HL-60 (cell line): Measurements from ENCODE around the gene DLL3.

Experiments
- DNase-seq, 2 experiments: peaks; one replicate each; pipeline ENCODE4 v3.0.0-alpha.2; 2010 to 2020; ENCODE audit warnings: low read depth in 1 of 2, low spot score in 1 of 2
- H3K27ac ChIP-seq: fragments of 250-450 bp; sonication (Bioruptor Pico); replicated peaks from 2 replicates; pipeline ENCODE4 v1.5.1; 2020; ENCODE audit warnings: mild to moderate bottlenecking, moderate library complexity
- H3K27me3 ChIP-seq: fragments of 250-450 bp; sonication (Bioruptor Pico); 2 replicates; pipeline ENCODE4 v1.5.1; 2021; ENCODE audit warnings: mild to moderate bottlenecking, moderate library complexity; ENCODE audit not compliant: insufficient read depth, poor library complexity, severe bottlenecking
- H3K4me3 ChIP-seq: replicated peaks from 2 replicates; pipeline ENCODE4 v1.5.1; 2011; ENCODE audit warnings: mild to moderate bottlenecking, control low read depth, low read length; ENCODE audit not compliant: insufficient read depth
- GABPA ChIP-seq: IDR thresholded peaks from 2 replicates; pipeline ENCODE4 v1.6.1; 2012; ENCODE audit warnings: low read depth
- POLR2AphosphoS5 ChIP-seq: IDR thresholded peaks from 2 replicates; pipeline ENCODE4 v1.6.1; 2012; ENCODE audit warnings: low read depth
- REST ChIP-seq: IDR thresholded peaks from 2 replicates; pipeline ENCODE4 v1.6.1; 2012; ENCODE audit warnings: low read depth; ENCODE audit not compliant: insufficient replicate concordance
- SPI1 ChIP-seq: IDR thresholded peaks from 2 replicates; pipeline ENCODE4 v1.6.1; 2012; ENCODE audit warnings: low read depth, mild to moderate bottlenecking, borderline replicate concordance
- TF ChIP-seq, protein P1 (sequence below): IDR thresholded peaks from one replicate; pipeline ENCODE4 v1.5.1; 2011; ENCODE audit warnings: low read length, control low read depth, inconsistent platforms; ENCODE audit not compliant: insufficient read depth

The DLL3 gene

DNA sequence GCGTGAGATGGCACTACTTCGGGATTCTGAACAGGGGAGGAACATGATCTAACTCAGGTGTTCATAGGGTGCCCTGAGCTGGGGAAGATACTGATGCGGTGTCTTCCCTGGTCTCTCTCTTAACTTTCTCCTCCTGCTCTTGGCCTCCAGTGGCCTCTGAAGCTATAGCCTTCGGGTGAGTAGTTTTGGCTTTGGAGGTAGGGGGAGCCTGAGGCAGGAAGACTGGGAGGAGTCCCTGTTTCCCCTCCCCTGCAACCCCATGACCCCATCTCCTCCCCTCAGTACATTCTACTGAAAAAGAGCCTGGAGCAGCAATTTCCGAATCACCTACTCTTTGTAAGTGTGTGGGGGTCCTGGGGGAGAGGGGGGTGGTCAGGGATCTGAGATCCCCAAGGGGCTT is 19.7 kb downstream of the DLL3 start:
- TF ChIP-seq REST (no peak), SPI1 (no peak), GABPA (no peak)
- TF ChIP-seq, protein P1, sequence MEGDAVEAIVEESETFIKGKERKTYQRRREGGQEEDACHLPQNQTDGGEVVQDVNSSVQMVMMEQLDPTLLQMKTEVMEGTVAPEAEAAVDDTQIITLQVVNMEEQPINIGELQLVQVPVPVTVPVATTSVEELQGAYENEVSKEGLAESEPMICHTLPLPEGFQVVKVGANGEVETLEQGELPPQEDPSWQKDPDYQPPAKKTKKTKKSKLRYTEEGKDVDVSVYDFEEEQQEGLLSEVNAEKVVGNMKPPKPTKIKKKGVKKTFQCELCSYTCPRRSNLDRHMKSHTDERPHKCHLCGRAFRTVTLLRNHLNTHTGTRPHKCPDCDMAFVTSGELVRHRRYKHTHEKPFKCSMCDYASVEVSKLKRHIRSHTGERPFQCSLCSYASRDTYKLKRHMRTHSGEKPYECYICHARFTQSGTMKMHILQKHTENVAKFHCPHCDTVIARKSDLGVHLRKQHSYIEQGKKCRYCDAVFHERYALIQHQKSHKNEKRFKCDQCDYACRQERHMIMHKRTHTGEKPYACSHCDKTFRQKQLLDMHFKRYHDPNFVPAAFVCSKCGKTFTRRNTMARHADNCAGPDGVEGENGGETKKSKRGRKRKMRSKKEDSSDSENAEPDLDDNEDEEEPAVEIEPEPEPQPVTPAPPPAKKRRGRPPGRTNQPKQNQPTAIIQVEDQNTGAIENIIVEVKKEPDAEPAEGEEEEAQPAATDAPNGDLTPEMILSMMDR, result no peak
- peaks cover 33% of the 10 kb centered on the region for H3K27me3 ChIP-seq
- H3K27ac ChIP-seq, result no peak overlapping the region
- no peak for DNase-seq
- H3K4me3 ChIP-seq, result no peak overlapping the region

DNA sequence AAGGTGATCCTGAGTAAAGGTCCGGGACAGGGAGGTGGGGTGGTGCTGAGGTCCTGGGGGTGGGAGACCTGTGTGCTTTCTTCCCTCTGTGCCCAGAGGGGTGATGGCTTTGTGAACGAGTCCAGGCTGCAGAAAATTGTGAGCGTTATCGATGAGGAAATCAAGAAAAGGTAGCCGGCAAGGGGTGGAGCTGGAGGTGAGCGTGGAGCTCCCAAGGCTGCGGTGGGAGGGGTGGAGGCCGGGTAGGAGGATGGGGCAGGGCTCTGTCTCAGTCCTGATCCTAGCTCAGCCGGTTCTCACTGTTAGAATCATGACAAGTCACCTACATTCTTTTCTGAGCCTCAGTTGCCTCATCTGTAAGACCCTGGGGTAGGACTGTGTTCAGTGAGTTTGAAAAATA is 20.2 kb downstream of the DLL3 start:
- H3K27ac ChIP-seq, result no peak overlapping the region
- no peak for TF ChIP-seq REST
- TF ChIP-seq SPI1, result no peak
- TF ChIP-seq, protein P1, result no peak
- no peak for TF ChIP-seq POLR2AphosphoS5
- TF ChIP-seq GABPA, result no peak
- H3K27me3 ChIP-seq, result peaks cover 29% of the 10 kb centered on the region
- H3K4me3 ChIP-seq, result no peak overlapping the region
- no peak for DNase-seq

GRCh38 chr19:39520541-39521484 is 22.1 kb downstream of the DLL3 start:
- no peak overlapping the region for H3K4me3 ChIP-seq

More at GRCh38 chr19:39520541-39521484, 22.1 kb downstream of the DLL3 start:
- Histone ChIP-seq H3K27ac (no peak overlapping the region), H3K27me3 (peaks cover 10% of the 10 kb centered on the region)
- no peak for TF ChIP-seq GABPA
- TF ChIP-seq POLR2AphosphoS5, result no peak
- TF ChIP-seq, protein P1, result no peak
- TF ChIP-seq SPI1, result no peak
- no peak for TF ChIP-seq REST
- no peak for DNase-seq
